Testis (tissue), 3 donors: ENCODE data around the gene CLDN19. TPM values are rescaled to one million over a fixed set of nuclear protein-coding genes. Genes with fewer than 3 reads are reported as not detected.

ENCODE experiments used
- DNase-seq: peaks from one replicate; pipeline ENCODE4 v3.0.0-alpha.2; 2019
- H3K27ac ChIP-seq, 2 donors: fragments of 200-600 bp; sonication (generic); one replicate each; pipeline ENCODE4 v1.5.1; 2019
- H3K27me3 ChIP-seq: fragments of 200-600 bp; sonication (generic); one replicate; pipeline ENCODE4 v1.5.1; 2019
- H3K36me3 ChIP-seq: fragments of 200-600 bp; sonication (generic); one replicate; pipeline ENCODE4 v1.5.1; 2017; ENCODE audit warnings: low read depth; ENCODE audit errors: missing control alignments
- H3K4me1 ChIP-seq: fragments of 200-600 bp; sonication (generic); one replicate; pipeline ENCODE4 v1.5.1; 2019
- H3K4me3 ChIP-seq, 2 donors: fragments of 200-600 bp; sonication (generic); one replicate each; pipeline ENCODE4 v1.5.1; 2017 to 2019
- H3K9me3 ChIP-seq: fragments of 200-600 bp; sonication (generic); one replicate; pipeline ENCODE4 v1.5.1; 2017
- POLR2A ChIP-seq: fragments of 450-650 bp; IDR thresholded peaks from one replicate; pipeline ENCODE4 v1.6.1; 2017; ENCODE audit warnings: antibody characterized with exemption, mild to moderate bottlenecking, moderate library complexity
- WGBS, 2 donors: methylation state at CpG; one replicate each; pipeline ENCODE4 v1.1.5; 2018; 5-methylcytosine and 5-hydroxymethylcytosine counted together
- intact Hi-C: fragments of 100-400 bp; cut with DNase I; formaldehyde crosslinking; loops from one replicate; pipeline ENCODE4 v1.15.1; 2023; ENCODE audit warnings: low total_unique reads
- polyA plus RNA-seq: library from polyadenylated mRNA; stranded (reverse); fragments of 350-450 nt; fragmentation: Illumina TruSeq; extraction: RNeasy Lipid Tissue Mini Kit (QIAGEN cat#74804); gene quantifications from one replicate; pipeline ENCODE4 v1.2.3, GENCODE V29; 2014; ENCODE audit warnings: low read depth, low replicate concordance; ENCODE audit not compliant: insufficient read depth
- total RNA-seq, 2 donors: library from RNA; depleted of rRNA; stranded (reverse); fragments of >200 nt; gene quantifications; one replicate each; pipeline ENCODE4 v1.2.3, GENCODE V29; 2016
- TF ChIP-seq, protein P1 (sequence below), 3 experiments: fragments of 450-650 bp in 2 of 3; fragments of 200-600 bp in 1 of 3; sonication (generic) in 1 of 3; IDR thresholded peaks; one replicate each; pipeline ENCODE4 v1.5.1; 2016 to 2019; ENCODE audit warnings: antibody characterized with exemption in 3 of 3, mild to moderate bottlenecking in 2 of 3, moderate library complexity in 1 of 3

Gene CLDN19
- total and polyA plus RNA-seq, 3 donors from 2014 or later, result 0.12 to 0.24 (median 0.19) TPM

- no peak for DNase-seq
- Histone ChIP-seq H3K27me3 (no peaks in the 10 kb centered on the region), H3K4me1 (no peaks in the 10 kb centered on the region), H3K27ac (no peak overlapping the region), H3K36me3 (no peaks in the 10 kb centered on the region), H3K4me3 (no peak overlapping the region), H3K9me3 (no peaks in the 10 kb centered on the region)
- WGBS, 2 donors, result 90 to 100% methylated on average over 12 to 21 of the region's 21 CpGs
- intact Hi-C loops, result no loop called here
- TF ChIP-seq, protein P1, sequence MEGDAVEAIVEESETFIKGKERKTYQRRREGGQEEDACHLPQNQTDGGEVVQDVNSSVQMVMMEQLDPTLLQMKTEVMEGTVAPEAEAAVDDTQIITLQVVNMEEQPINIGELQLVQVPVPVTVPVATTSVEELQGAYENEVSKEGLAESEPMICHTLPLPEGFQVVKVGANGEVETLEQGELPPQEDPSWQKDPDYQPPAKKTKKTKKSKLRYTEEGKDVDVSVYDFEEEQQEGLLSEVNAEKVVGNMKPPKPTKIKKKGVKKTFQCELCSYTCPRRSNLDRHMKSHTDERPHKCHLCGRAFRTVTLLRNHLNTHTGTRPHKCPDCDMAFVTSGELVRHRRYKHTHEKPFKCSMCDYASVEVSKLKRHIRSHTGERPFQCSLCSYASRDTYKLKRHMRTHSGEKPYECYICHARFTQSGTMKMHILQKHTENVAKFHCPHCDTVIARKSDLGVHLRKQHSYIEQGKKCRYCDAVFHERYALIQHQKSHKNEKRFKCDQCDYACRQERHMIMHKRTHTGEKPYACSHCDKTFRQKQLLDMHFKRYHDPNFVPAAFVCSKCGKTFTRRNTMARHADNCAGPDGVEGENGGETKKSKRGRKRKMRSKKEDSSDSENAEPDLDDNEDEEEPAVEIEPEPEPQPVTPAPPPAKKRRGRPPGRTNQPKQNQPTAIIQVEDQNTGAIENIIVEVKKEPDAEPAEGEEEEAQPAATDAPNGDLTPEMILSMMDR (IDR thresholded peaks at IDR 0.05), result no peak
- TF ChIP-seq POLR2A, result no peak
Measured at GRCh38 chr1:42737986-42738677, 1.9 kb downstream of the CLDN19 start.

- no peaks in the 10 kb centered on the region for H3K9me3 ChIP-seq
- H3K27me3 ChIP-seq, result no peaks in the 10 kb centered on the region
- no peak for TF ChIP-seq POLR2A
- TF ChIP-seq, protein P1 (IDR thresholded peaks at IDR 0.05), result no peak
- 55 to 77% methylated on average over 5 of the region's 5 CpGs for WGBS, 2 donors
- H3K27ac ChIP-seq, result no peak overlapping the region
- DNase-seq, result no peak
- intact Hi-C loops, result no loop called here
- H3K36me3 ChIP-seq, result no peaks in the 10 kb centered on the region
- H3K4me3 ChIP-seq, result no peak overlapping the region
- no peaks in the 10 kb centered on the region for H3K4me1 ChIP-seq
Measured at GRCh38 chr1:42737257-42737656, 2.8 kb downstream of the CLDN19 start.

DNA sequence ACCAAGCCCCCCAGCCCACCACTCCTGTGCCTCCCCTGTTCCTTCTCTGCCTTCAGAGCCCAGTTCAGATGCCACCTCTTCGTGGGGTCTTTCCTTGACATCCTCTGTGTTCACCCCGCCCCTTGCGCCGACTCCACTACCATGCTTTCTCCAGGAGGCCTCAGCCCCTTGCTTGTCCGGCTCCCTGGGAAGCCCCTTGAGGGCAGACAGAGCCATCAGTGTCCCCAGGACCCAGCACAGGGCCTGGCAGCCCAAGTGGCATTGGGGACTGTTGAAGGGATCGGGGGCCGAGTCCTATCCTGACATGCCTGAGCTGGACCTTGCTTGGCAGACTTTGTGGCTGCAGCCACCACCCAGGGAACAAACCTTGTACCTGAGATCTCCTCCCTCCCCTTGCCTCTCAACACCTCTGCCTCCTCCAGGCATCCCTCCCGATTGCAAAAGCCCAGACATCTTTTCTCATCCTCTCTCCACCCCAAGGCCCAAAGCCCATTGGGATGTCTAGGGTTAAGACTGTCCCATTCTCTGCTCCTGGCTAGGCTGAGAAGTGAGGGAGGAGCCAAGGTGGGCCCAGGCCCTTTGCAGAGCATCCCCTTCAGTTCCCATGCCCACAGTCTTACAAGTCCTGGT is 3.4 kb downstream of the CLDN19 start:
- 90 to 96% methylated on average over 8 of the region's 8 CpGs for WGBS, 2 donors
- no peaks in the 10 kb centered on the region for H3K27me3 ChIP-seq
- no peaks in the 10 kb centered on the region for H3K9me3 ChIP-seq
- H3K27ac ChIP-seq, result no peak overlapping the region
- intact Hi-C loops, result no loop called here
- H3K36me3 ChIP-seq, result no peaks in the 10 kb centered on the region
- no peaks in the 10 kb centered on the region for H3K4me1 ChIP-seq
- H3K4me3 ChIP-seq, result no peak overlapping the region
- TF ChIP-seq, protein P1 (IDR thresholded peaks at IDR 0.05), result no peak
- no peak for TF ChIP-seq POLR2A
- no peak for DNase-seq

GRCh38 chr1:42736152-42736551 is 3.9 kb downstream of the CLDN19 start:
- Histone ChIP-seq H3K4me1 (no peaks in the 10 kb centered on the region), H3K9me3 (no peaks in the 10 kb centered on the region), H3K4me3 (no peak overlapping the region), H3K27me3 (no peaks in the 10 kb centered on the region), H3K27ac (no peak overlapping the region), H3K36me3 (no peaks in the 10 kb centered on the region)
- 63 to 79% methylated on average over 4 of the region's 4 CpGs for WGBS, 2 donors
- no peak for DNase-seq
- TF ChIP-seq, protein P1 (IDR thresholded peaks at IDR 0.05), result no peak
- intact Hi-C loops, result no loop called here
